ENCODE measurements around the gene OGFOD1. TPM values are rescaled to one million over a fixed set of nuclear protein-coding genes. Genes with fewer than 3 reads are reported as not detected.
A peak's percentile ranks its signal among the peaks of the same experiment; 100 is the strongest.

The OGFOD1 gene
- total and polyA plus RNA-seq, 9 of the 15 experiments (the other 6 are each of a cell fraction or from before 2014, with no cell fraction given), result 60.4 to 134 (median 85.8) TPM

DNA sequence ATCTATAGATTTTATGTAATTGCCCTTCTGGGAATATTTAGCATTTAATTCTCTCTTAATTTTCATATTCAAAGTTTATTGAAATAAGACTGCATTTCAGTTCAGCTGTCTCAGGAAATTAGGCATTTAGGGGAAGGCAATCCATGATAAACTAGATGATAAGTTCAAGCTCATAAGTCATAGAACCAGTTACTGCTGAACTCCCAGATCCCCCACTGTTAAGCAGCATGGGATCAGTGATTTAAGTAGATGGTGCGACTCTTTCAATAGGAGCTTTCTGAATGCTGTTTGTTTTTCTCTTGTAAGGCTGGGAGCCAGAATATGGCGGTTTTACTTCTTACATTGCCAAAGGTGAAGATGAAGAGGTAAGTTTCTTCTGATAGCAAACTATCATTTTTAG, 23.8 kb downstream of the OGFOD1 start (continued):
- TF ChIP-seq, protein P1, sequence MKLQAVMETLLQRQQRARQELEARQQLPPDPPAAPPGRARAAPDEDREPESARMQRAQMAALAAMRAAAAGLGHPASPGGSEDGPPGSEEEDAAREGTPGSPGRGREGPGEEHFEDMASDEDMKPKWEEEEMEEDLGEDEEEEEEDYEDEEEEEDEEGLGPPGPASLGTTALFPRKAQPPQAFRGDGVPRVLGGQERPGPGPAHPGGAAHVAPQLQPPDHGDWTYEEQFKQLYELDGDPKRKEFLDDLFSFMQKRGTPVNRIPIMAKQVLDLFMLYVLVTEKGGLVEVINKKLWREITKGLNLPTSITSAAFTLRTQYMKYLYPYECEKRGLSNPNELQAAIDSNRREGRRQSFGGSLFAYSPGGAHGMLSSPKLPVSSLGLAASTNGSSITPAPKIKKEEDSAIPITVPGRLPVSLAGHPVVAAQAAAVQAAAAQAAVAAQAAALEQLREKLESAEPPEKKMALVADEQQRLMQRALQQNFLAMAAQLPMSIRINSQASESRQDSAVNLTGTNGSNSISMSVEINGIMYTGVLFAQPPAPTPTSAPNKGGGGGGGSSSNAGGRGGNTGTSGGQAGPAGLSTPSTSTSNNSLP (IDR thresholded peaks at IDR 0.05; ENCODE audit: borderline replicate concordance, low read depth, low read length), result no peak
- no peak for TF ChIP-seq POLR2G (IDR thresholded peaks at IDR 0.05; ENCODE audit: low read depth, low read length)
- TF ChIP-seq ETV5 (CRISPR knock-in tag; IDR thresholded peaks at IDR 0.05; ENCODE audit: low read depth), result no peak
- TF ChIP-seq TCF3 (CRISPR knock-in tag; IDR thresholded peaks at IDR 0.05), result no peak

DNA sequence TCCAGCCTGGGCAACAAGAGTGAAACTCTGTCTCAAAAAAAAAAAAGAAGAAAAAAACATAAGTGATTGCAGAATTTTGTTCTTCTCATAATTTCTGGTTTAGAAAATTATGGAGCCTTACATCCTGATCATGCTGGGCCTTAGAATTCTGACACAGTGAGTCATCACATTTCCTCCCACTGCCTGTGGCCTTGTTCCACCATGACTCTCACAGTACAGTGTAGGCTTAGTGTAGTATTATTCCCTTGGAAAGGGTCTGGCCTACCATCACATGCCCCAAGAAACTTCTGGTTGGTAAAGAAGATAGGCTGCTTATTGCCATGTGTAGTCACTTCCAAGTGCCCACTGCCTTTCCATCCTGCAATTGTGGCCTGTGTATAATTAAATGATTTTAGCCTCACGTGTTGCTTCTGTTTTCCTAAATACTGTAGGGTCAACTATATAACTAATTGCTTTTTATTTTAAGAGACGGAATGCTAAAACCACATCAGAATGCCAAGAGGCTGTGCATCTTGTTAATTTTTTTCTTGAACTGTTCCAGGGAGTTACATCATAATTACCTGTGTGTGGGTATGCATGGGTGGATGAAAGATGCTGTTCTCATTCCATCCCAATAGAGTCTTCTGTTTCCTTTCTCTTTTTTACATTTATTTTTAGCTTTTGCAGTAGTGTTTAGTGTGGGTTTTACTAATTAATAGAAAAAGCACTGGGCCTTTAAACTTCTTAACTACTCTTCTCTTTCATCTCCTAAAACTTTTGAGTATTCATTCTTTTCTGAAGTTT, 25.9 kb downstream of the OGFOD1 start:
- no peaks in the 10 kb centered on the region for H4K20me1 ChIP-seq (replicated peaks; ENCODE audit: control insufficient read depth, insufficient read depth, low read length)
- ChIA-PET CTCF (ENCODE audit: low intra/inter-chr PET ratio) (no interaction called here), POLR2A (no interaction called here)
- H3K27ac ChIP-seq (ENCODE audit: extremely low read depth, low read depth, low read length), result peak overlapping the region; percentile 40; the same call in 1 of the 3 replicates
- H3K4me1 ChIP-seq (replicated peaks in 1 of 2; ENCODE audit: control insufficient read depth in 2 of 2, insufficient read depth in 2 of 2, low read length in 2 of 2), result peaks cover 0 to 30% of the 10 kb centered on the region in 2 experiments; a peak in 4 of 5 replicates
- no peak overlapping the region for H2AFZ ChIP-seq (ENCODE audit: low read depth, low read length)
- WGBS (ENCODE audit: insufficient coverage, low coverage, missing lambda C conversion rate), result 87% methylated on average over 2 of the region's 2 CpGs
- H3K36me3 ChIP-seq (ENCODE audit: control insufficient read depth, insufficient read depth, low read length), result peaks cover 71% of the 10 kb centered on the region
- no peaks in the 10 kb centered on the region for H3K27me3 ChIP-seq (ENCODE audit: control insufficient read depth in 2 of 2, insufficient read depth in 2 of 2, low read length in 2 of 2)
- DNase-seq (ENCODE audit: extremely low read depth in 1 of 4, low spot score in 3 of 4) (peak in 3 of 4 experiments; percentile 19 to 44 (median 21)), ATAC-seq (peak; percentile 73), FAIRE-seq (no peak)
- BruUV-seq (replicated peaks), result no TSS peak
- no peak overlapping the region for H3K4me2 ChIP-seq (ENCODE audit: insufficient read depth, low read length)
- in situ Hi-C loops (cut with MboI), result no loop called here
- H3K9me1 ChIP-seq (ENCODE audit: control insufficient read depth, insufficient read depth, low read length), result no peaks in the 10 kb centered on the region
- H3K9ac ChIP-seq (ENCODE audit: insufficient read depth in 1 of 2, low read depth in 2 of 2, low read length in 2 of 2), result no peak overlapping the region
- intact Hi-C loops (cut with micrococcal nuclease), result no loop called here
- H3K9me3 ChIP-seq (replicated peaks; ENCODE audit: control insufficient read depth, insufficient read depth, low read depth, low read length), result no peaks in the 10 kb centered on the region
- H3K79me2 ChIP-seq (ENCODE audit: control insufficient read depth, insufficient read depth, low read length), result no peaks in the 10 kb centered on the region
- H3K4me3 ChIP-seq, result no peak overlapping the region
- TF ChIP-seq, protein P2, sequence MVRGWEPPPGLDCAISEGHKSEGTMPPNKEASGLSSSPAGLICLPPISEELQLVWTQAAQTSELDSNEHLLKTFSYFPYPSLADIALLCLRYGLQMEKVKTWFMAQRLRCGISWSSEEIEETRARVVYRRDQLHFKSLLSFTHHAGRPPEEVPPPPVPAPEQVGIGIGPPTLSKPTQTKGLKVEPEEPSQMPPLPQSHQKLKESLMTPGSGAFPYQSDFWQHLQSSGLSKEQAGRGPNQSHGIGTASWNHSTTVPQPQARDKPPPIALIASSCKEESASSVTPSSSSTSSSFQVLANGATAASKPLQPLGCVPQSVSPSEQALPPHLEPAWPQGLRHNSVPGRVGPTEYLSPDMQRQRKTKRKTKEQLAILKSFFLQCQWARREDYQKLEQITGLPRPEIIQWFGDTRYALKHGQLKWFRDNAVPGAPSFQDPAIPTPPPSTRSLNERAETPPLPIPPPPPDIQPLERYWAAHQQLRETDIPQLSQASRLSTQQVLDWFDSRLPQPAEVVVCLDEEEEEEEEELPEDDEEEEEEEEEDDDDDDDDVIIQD (CRISPR knock-in tag; IDR thresholded peaks at IDR 0.05), result no peak
- TF ChIP-seq NR4A1 (CRISPR knock-in tag; IDR thresholded peaks at IDR 0.05) (no peak), NR4A1 (tag; IDR thresholded peaks at IDR 0.05) (0 out of 2 replicates have a peak, but pooled peaks have one; percentile 28), ZNF175 (CRISPR knock-in tag; IDR thresholded peaks at IDR 0.05; ENCODE audit: low read depth) (peak; percentile 73), ZKSCAN3 (CRISPR knock-in tag; IDR thresholded peaks at IDR 0.05) (no peak), FOSL1 (tag; conservative IDR thresholded peaks at IDR 0.05) (peak; percentile 78), SRSF3 (IDR thresholded peaks at IDR 0.05; ENCODE audit: insufficient read depth, low read length) (no peak), CTBP1 (IDR thresholded peaks at IDR 0.05; ENCODE audit: borderline replicate concordance) (no peak), ILK (tag; IDR thresholded peaks at IDR 0.05; ENCODE audit: borderline replicate concordance, low read depth) (no peak), PTTG1 (tag; IDR thresholded peaks at IDR 0.05; ENCODE audit: low read depth) (0 out of 2 replicates have a peak, but pooled peaks have one; percentile 10), ETS2 (tag; IDR thresholded peaks at IDR 0.05; ENCODE audit: borderline replicate concordance, poor library complexity, severe bottlenecking) (no peak), MAFG (tag; conservative IDR thresholded peaks at IDR 0.05) (peak; percentile 90), MEF2A (IDR thresholded peaks at IDR 0.05; ENCODE audit: control insufficient read depth, low read depth, low read length) (no peak), ZNF589 (CRISPR knock-in tag; IDR thresholded peaks at IDR 0.05; ENCODE audit: low read depth) (no peak)
